ENCODE data around the gene RUSF1. TPM values are rescaled to one million over a fixed set of nuclear protein-coding genes. Genes with fewer than 3 reads are reported as not detected.

RUSF1 gene
- total and polyA plus RNA-seq, 2 experiments from 2014 or later = 34.6 to 74.0 TPM

- Histone ChIP-seq H4K20me1 (ENCODE audit: insufficient read depth) (no peaks in the 10 kb centered on the region), H3K9me3 (ENCODE audit: low read depth) (no peaks in the 10 kb centered on the region), H3K9me2 (ENCODE audit: insufficient read depth) (no peaks in the 10 kb centered on the region), H3K4me2 (ENCODE audit: unreplicated experiment) (peak overlapping the region; percentile 90), H2AFZ (no peak overlapping the region), H3K79me2 (ENCODE audit: insufficient read depth) (no peaks in the 10 kb centered on the region), H3K4me1 (ENCODE audit: insufficient read depth) (0 out of 2 replicates have a peak, but pooled peaks cover 13% of the 10 kb centered on the region), H3K27me3 (replicated peaks; ENCODE audit: insufficient read depth) (peaks cover 8% of the 10 kb centered on the region; the same call in 1 of the 2 replicates), H3K9ac (no peak overlapping the region), H3F3A (ENCODE audit: insufficient read depth) (no peaks in the 10 kb centered on the region), H3K36me3 (ENCODE audit: low read depth) (no peaks in the 10 kb centered on the region; the same call in 1 of the 2 replicates), H3K27ac (no peak overlapping the region), H3K4me3 (peak overlapping the region; percentile 75)
- 46 to 47% methylated on average over 58 to 69 of the region's 77 CpGs for WGBS, 2 experiments (ENCODE audit: low coverage in 1 of 2, low lambda C conversion rate in 2 of 2, missing lambda C conversion rate in 2 of 2)
- DNase-seq = no peak
- in situ Hi-C loops (cut with MboI) = no loop called here
- TF ChIP-seq EZH2phosphoT487 (IDR thresholded peaks at IDR 0.05; ENCODE audit: insufficient read depth, low read depth) = no peak
These were observed 19.5 kb downstream of the RUSF1 start for GRCh38 chr16:31488468-31489297.

GRCh38 chr16:31487720-31488467, 20.3 kb downstream of the RUSF1 start:
- Histone ChIP-seq H3K4me1 (ENCODE audit: insufficient read depth) (0 out of 2 replicates have a peak, but pooled peaks cover 13% of the 10 kb centered on the region), H3K4me2 (ENCODE audit: unreplicated experiment) (peak overlapping the region; percentile 90), H3K9me2 (ENCODE audit: insufficient read depth) (no peaks in the 10 kb centered on the region), H3K9ac (peak overlapping the region; percentile 43; the same call in 1 of the 2 replicates), H3K27ac (no peak overlapping the region), H3K79me2 (ENCODE audit: insufficient read depth) (no peaks in the 10 kb centered on the region), H3K9me3 (ENCODE audit: low read depth) (no peaks in the 10 kb centered on the region), H3K27me3 (replicated peaks; ENCODE audit: insufficient read depth) (peaks cover 8% of the 10 kb centered on the region; the same call in 1 of the 2 replicates), H2AFZ (peak overlapping the region; percentile 80), H3K36me3 (ENCODE audit: low read depth) (no peaks in the 10 kb centered on the region; the same call in 1 of the 2 replicates), H3K4me3 (peak overlapping the region; percentile 75), H3F3A (ENCODE audit: insufficient read depth) (no peaks in the 10 kb centered on the region), H4K20me1 (ENCODE audit: insufficient read depth) (no peaks in the 10 kb centered on the region)
- whole genome bisulfite sequencing, 2 experiments (ENCODE audit: low coverage in 1 of 2, low lambda C conversion rate in 2 of 2, missing lambda C conversion rate in 2 of 2) = 2% methylated on average over 32 to 40 of the region's 60 CpGs
- TF ChIP-seq EZH2 (IDR thresholded peaks at IDR 0.05; ENCODE audit: insufficient read depth, poor library complexity, severe bottlenecking) = no peak
- TF ChIP-seq EZH2phosphoT487 (IDR thresholded peaks at IDR 0.05; ENCODE audit: insufficient read depth, low read depth) = no peak
- DNase-seq = peak; percentile 53
- in situ Hi-C loops (cut with MboI) = no loop called here

- DNase-seq = no peak
- no peaks in the 10 kb centered on the region for H4K20me1 ChIP-seq (ENCODE audit: insufficient read depth)
- TF ChIP-seq EZH2 (IDR thresholded peaks at IDR 0.05; ENCODE audit: insufficient read depth, poor library complexity, severe bottlenecking) = no peak
- 0 out of 2 replicates have a peak, but pooled peaks have one; percentile 32 for TF ChIP-seq EZH2phosphoT487 (IDR thresholded peaks at IDR 0.05; ENCODE audit: insufficient read depth, low read depth)
- 0 out of 2 replicates have a peak, but pooled peaks cover 13% of the 10 kb centered on the region for H3K4me1 ChIP-seq (ENCODE audit: insufficient read depth)
- WGBS, 2 experiments (ENCODE audit: low coverage in 1 of 2, low lambda C conversion rate in 2 of 2, missing lambda C conversion rate in 2 of 2) = 9 to 15% methylated on average over 39 to 48 of the region's 48 CpGs
- H3K4me2 ChIP-seq (ENCODE audit: unreplicated experiment) = peak overlapping the region; percentile 90
- peaks cover 8% of the 10 kb centered on the region; the same call in 1 of the 2 replicates for H3K27me3 ChIP-seq (replicated peaks; ENCODE audit: insufficient read depth)
- H3K36me3 ChIP-seq (ENCODE audit: low read depth) = no peaks in the 10 kb centered on the region
- peak overlapping the region; percentile 43; the same call in 1 of the 2 replicates for H3K9ac ChIP-seq
- in situ Hi-C loops (cut with MboI) = no loop called here
- H3F3A ChIP-seq (ENCODE audit: insufficient read depth) = no peaks in the 10 kb centered on the region
- no peak overlapping the region for H3K27ac ChIP-seq
- H3K4me3 ChIP-seq = peak overlapping the region; percentile 75
- no peaks in the 10 kb centered on the region for H3K79me2 ChIP-seq (ENCODE audit: insufficient read depth)
- peak overlapping the region; percentile 80 for H2AFZ ChIP-seq
- no peaks in the 10 kb centered on the region for H3K9me3 ChIP-seq (ENCODE audit: low read depth)
- no peaks in the 10 kb centered on the region for H3K9me2 ChIP-seq (ENCODE audit: insufficient read depth)
These were observed 21.0 kb downstream of the RUSF1 start for GRCh38 chr16:31487071-31487719.

GRCh38 chr16:31486045-31486444, 22.1 kb downstream of the RUSF1 start:
- no peak for DNase-seq
- Histone ChIP-seq H2AFZ (no peak overlapping the region), H3K4me2 (ENCODE audit: unreplicated experiment) (no peak overlapping the region), H3K36me3 (ENCODE audit: low read depth) (no peaks in the 10 kb centered on the region), H3K9me3 (ENCODE audit: low read depth) (no peaks in the 10 kb centered on the region), H3K27me3 (replicated peaks; ENCODE audit: insufficient read depth) (peaks cover 8% of the 10 kb centered on the region; the same call in 1 of the 2 replicates), H4K20me1 (ENCODE audit: insufficient read depth) (no peaks in the 10 kb centered on the region), H3K4me3 (no peak overlapping the region), H3K27ac (no peak overlapping the region), H3K4me1 (ENCODE audit: insufficient read depth) (0 out of 2 replicates have a peak, but pooled peaks cover 13% of the 10 kb centered on the region), H3F3A (ENCODE audit: insufficient read depth) (peaks cover 3% of the 10 kb centered on the region; the same call in 1 of the 2 replicates), H3K9me2 (ENCODE audit: insufficient read depth) (no peaks in the 10 kb centered on the region), H3K79me2 (ENCODE audit: insufficient read depth) (no peaks in the 10 kb centered on the region), H3K9ac (no peak overlapping the region)
- in situ Hi-C loops (cut with MboI) = no loop called here
- 97 to 98% methylated on average over 4 to 5 of the region's 5 CpGs for WGBS, 2 experiments (ENCODE audit: low coverage in 1 of 2, low lambda C conversion rate in 2 of 2, missing lambda C conversion rate in 2 of 2)
- TF ChIP-seq EZH2phosphoT487 (IDR thresholded peaks at IDR 0.05; ENCODE audit: insufficient read depth, low read depth) (no peak), EZH2 (IDR thresholded peaks at IDR 0.05; ENCODE audit: insufficient read depth, poor library complexity, severe bottlenecking) (no peak)
